Motor neuron (in vitro differentiated cells): ENCODE data around the gene ZNF318. TPM values are rescaled to one million over a fixed set of nuclear protein-coding genes. Genes with fewer than 3 reads are reported as not detected.
A peak's percentile ranks its signal among the peaks of the same experiment; 100 is the strongest.
"Not testable (repeated sequence)": the region's sequence is repeated elsewhere in the genome, so short reads cannot be mapped to it uniquely, and the experiment has no call there.

Source experiments
- ATAC-seq, 8 experiments: fragments of 200-7000 bp; cut with Tn5 transposase; replicated peaks in 6 of 8; 2 replicates each; pipeline ENCODE4 v1.8.0; 2021; ENCODE audit warnings: mild to moderate bottlenecking in 8 of 8, moderate library complexity in 8 of 8
- H3K27ac ChIP-seq, 2 donors: fragments of 250-450 bp; sonication (Bioruptor Pico); 2 replicates each; pipeline ENCODE4 v1.9.0; 2021; ENCODE audit warnings: antibody characterized with exemption in 2 of 2, mild to moderate bottlenecking in 2 of 2, moderate library complexity in 1 of 2
- H3K4me1 ChIP-seq, 2 donors: fragments of 250-450 bp; sonication (Bioruptor Pico); replicated peaks in 1 of 2; 2 replicates each; pipeline ENCODE4 v1.6.1; 2021; ENCODE audit warnings: antibody characterized with exemption in 2 of 2, mild to moderate bottlenecking in 2 of 2, moderate library complexity in 1 of 2
- H3K4me3 ChIP-seq, 5 donors: fragments of 250-450 bp; sonication (Bioruptor Pico); 2 replicates each; pipeline ENCODE4 v1.9.0; 2021; ENCODE audit warnings: antibody characterized with exemption in 5 of 5, mild to moderate bottlenecking in 5 of 5, moderate library complexity in 4 of 5
- WGBS, 10 experiments: fragments of 450-650 bp; shearing (Covaris generic); methylation state at CpG; one replicate each; pipeline ENCODE4 v1.0.0; 2022; 5-methylcytosine and 5-hydroxymethylcytosine counted together
- in situ Hi-C, 9 experiments: fragments of 400-800 bp; cut with MboI; loops; one replicate each; pipeline ENCODE4 v1.15.0; 2021; ENCODE audit warnings: low sequenced_read_pairs in 9 of 9, low pct_unique_long_range_greater_than_20kb in 2 of 9; ENCODE audit not compliant: unreplicated experiment in 9 of 9
- total RNA-seq, 8 experiments: library from RNA; unstranded; fragments of 300-600 nt; gene quantifications; 2 replicates each; pipeline versions ENCODE4 v1.2.3 to v1.2.4, GENCODE V29; 2022

The ZNF318 gene, protein sequence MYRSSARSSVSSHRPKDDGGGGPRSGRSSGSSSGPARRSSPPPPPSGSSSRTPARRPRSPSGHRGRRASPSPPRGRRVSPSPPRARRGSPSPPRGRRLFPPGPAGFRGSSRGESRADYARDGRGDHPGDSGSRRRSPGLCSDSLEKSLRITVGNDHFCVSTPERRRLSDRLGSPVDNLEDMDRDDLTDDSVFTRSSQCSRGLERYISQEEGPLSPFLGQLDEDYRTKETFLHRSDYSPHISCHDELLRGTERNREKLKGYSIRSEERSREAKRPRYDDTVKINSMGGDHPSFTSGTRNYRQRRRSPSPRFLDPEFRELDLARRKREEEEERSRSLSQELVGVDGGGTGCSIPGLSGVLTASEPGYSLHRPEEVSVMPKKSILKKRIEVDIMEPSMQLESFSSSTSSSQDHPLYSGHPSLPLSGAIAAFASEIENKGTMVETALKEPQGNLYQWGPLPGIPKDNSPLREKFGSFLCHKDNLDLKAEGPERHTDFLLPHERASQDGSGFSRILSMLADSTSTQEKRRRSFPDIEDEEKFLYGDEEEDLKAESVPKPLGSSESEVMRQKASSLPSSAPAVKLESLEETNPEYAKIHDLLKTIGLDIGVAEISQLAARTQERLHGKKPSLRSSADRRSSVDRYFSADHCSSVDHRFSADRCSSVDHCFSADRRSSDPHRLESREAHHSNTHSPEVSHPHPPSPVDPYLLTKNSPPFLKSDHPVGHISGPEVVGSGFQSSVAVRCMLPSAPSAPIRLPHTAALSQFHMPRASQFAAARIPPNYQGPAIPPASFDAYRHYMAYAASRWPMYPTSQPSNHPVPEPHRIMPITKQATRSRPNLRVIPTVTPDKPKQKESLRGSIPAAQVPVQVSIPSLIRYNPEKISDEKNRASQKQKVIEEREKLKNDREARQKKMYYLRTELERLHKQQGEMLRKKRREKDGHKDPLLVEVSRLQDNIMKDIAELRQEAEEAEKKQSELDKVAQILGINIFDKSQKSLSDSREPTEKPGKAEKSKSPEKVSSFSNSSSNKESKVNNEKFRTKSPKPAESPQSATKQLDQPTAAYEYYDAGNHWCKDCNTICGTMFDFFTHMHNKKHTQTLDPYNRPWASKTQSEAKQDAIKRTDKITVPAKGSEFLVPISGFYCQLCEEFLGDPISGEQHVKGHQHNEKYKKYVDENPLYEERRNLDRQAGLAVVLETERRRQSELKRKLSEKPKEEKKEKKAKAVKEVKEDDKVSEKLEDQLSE (N-terminal part only)
- 10 to 100 TPM in 7 of 8 experiments, 1 to 10 TPM in 1; 9.4 to 25.0 (median 14.7) TPM for total RNA-seq

DNA sequence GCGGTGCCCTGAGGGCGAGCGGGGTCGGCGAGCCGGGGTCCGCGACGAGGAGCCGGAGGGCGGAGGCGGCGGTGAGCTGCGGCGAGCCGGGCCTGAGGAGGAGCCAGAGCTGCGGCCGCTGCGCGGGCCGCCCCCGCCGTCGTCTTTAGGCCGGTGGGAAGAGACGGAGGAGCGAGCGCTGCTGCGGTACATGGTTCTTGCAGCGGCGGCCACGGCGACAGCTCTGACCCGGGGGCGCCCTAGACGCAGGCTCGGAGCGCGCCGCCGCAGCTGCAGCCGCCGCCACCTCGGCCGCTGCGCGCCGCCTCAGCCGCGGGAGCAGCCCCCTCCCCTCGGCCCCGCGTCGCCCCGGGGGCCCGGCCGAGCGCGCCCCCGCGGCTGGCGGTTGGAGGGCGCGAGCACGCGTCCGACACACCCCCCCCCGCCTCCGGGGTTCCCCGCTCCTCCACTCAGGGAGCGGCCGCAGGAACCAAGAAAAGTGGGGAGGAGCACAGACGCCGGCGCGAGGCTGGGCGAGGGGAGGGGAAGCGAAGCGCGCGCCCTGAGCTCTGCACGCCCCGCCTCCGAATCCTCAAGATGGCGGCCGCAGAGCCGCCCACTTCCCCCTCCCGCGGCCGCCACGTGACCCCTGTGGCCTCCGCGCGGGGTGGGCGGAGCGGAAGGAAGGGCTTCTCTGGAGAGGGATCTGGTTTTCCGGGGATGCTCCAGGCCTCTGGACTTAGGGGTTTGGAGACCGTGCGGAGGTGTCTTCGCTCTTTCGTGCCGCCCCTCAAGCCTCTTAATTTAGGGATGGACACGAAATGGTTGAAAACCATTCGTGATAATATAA is at the start of gene ZNF318:
Gene ZNF318, minus strand, starts transcription at position 474 of the 829 bp plus-strand sequence. Its CDS starts 282 bp downstream, at position 192.
- Histone ChIP-seq H3K27ac (peak within 1 kb of the TSS; percentile 88 to 94), H3K4me1 (peaks cover 7 to 11% of the 10 kb centered on the region in 2 donors), H3K4me3 (peak within 1 kb of the TSS; percentile 50 to 87 (median 68))
- in situ Hi-C loops = no loop called here
- WGBS, 10 experiments = 0% methylated on average over 1 to 5 of the region's 104 CpGs; no CpG with 5 or more reads in 8 of the 10 experiments
- peak; percentile 91 to 97 (median 92) for ATAC-seq

DNA sequence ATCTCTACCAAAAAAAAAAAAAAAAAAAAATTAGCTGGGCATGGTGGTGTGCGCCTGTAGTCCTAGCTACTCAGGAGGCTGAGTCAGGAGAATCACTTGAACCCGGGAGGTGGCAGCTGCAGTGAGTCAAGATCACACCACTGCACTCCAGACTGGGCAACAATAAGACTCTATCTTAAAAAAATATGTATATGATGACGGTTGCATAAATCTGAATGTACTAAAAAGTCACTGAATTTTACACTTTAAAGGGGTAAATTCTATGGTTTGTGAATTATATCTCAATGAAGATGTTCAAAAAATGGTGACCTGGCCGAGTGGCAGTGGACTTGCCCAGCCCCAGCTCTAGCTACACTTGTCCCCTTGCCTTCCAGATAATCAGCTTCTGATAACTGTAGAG is 47.5 kb upstream of the ZNF318 start:
- in situ Hi-C loops = no loop called here
- WGBS, 10 experiments = 14 to 97% (median 70%) methylated on average over 1 to 4 of the region's 4 CpGs
- H3K27ac ChIP-seq = no peak overlapping the region
- H3K4me1 ChIP-seq = no peaks in the 10 kb centered on the region
- H3K4me3 ChIP-seq = no peak overlapping the region
- ATAC-seq = no peak

DNA sequence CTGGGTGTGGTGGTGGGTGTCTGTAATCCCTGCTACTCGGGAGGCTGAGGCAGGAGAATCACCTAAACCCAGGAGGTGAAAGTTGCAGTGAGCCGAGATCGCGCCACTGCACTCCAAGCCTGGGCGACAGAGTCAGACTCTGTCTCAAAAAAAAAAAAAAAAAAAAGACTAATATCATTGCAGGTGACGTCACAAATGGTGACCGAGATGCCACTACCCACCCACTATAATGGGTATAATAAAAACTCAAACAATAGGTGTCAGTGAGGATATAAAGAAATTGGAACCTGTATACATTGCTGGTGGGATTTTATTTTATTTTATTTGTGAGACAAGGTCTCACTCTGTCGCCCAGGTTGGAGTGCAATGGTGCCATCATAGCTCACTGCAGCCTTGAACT is 45.8 kb upstream of the ZNF318 start:
- H3K27ac ChIP-seq, in situ Hi-C loops, H3K4me1 ChIP-seq, H3K4me3 ChIP-seq, ATAC-seq: not testable (repeated sequence)
- 20 to 94% (median 74%) methylated on average over 1 to 6 of the region's 8 CpGs; no CpG with 5 or more reads in 1 of the 10 experiments for WGBS, 10 experiments

DNA sequence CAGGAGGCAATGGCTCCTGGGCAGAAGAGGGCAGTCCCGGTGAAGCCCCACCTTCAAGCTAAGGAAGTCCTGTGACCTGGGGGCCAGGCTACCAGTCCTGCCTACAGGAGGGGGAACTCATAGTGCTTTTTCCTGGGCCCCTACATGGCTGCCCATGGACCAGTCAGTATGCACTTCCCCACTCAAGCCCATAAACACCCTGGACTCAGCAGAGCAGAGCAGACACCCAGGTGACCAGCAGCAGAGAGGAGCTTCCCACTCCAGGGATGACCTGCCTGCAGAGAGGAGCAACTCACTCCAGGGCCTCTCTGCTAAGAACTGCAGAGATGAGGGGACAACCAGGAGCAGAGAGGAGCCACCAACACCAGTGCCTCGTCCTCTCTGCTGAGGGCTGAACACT is 43.6 kb upstream of the ZNF318 start:
- Histone ChIP-seq H3K27ac (no peak overlapping the region), H3K4me1 (no peaks in the 10 kb centered on the region), H3K4me3 (no peak overlapping the region)
- in situ Hi-C loops = no loop called here
- WGBS, 10 experiments = 0 to 80% (median 60%) methylated on average over 1 of the region's 2 CpGs; no CpG with 5 or more reads in 5 of the 10 experiments
- no peak for ATAC-seq

DNA sequence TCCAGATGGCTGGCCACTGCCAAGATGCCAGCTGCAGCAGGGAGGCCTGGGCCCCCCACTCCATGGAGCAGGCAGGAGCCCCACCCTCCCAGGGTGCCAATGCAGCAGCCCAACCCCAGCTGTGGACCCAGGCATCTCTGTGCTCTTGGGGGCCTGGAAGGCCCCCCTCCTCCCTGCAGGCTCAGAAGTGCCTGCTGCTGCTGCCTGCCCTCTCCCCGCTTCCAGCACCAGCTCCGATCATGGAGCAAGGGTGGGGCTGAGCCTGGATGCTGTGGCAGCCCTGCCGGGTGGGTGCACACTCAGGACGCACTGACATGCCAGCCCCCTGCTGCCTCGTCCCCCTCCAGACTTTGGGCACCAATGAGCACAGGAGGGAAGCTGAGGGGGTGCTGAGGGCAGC is 43.1 kb upstream of the ZNF318 start:
- ATAC-seq = no peak
- Histone ChIP-seq H3K4me1 (no peaks in the 10 kb centered on the region), H3K27ac (no peak overlapping the region), H3K4me3 (no peak overlapping the region)
- WGBS, 10 experiments = 80% methylated on average over 1 of the region's 5 CpGs; no CpG with 5 or more reads in 9 of the 10 experiments
- in situ Hi-C loops = no loop called here

DNA sequence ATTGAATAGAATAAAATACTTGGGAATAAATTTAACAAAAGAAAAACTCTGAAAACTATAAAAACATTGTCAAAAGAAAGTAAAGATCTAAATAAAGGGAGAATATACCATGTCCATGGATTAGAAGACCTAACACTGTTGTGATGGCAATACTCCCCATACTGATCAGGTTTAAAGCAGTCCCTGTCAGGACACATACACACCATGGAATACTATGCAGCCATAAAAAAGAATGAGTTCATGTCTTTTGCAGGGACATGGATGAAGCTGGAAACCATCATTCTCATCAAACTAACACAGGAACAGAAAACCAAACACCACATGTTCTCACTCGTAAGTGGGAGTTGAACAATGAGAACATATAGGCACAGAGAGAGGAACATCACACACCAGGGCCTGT is 41.3 kb upstream of the ZNF318 start:
- 80 to 100% methylated on average over 1 of the region's 1 CpG; no CpG with 5 or more reads in 8 of the 10 experiments for WGBS, 10 experiments
- H3K4me1 ChIP-seq, in situ Hi-C loops, ATAC-seq, H3K27ac ChIP-seq, H3K4me3 ChIP-seq: not testable (repeated sequence)

DNA sequence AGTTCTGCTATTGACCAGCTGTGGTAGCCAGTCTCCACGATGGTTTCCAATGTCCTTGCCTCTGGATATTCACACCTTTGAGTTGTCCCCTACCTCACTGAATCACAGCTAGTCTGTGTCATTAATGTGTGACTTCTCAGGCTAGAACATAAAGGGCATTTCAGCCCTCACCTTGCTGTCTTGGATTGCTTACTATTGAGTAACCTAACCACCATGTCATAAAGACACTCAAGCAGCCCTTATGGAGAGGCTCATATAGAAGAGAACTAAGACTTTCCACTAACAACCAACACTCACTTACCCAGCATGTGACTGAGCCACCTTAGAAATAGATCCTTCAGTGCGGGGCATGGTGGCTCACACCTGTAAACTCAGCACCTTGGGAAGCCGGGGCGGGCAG is 38.8 kb upstream of the ZNF318 start:
- 31 to 100% (median 71%) methylated on average over 1 to 4 of the region's 4 CpGs; no CpG with 5 or more reads in 1 of the 10 experiments for WGBS, 10 experiments
- in situ Hi-C loops = no loop called here
- no peak overlapping the region for H3K27ac ChIP-seq
- ATAC-seq = no peak
- no peak overlapping the region for H3K4me3 ChIP-seq
- no peaks in the 10 kb centered on the region for H3K4me1 ChIP-seq

DNA sequence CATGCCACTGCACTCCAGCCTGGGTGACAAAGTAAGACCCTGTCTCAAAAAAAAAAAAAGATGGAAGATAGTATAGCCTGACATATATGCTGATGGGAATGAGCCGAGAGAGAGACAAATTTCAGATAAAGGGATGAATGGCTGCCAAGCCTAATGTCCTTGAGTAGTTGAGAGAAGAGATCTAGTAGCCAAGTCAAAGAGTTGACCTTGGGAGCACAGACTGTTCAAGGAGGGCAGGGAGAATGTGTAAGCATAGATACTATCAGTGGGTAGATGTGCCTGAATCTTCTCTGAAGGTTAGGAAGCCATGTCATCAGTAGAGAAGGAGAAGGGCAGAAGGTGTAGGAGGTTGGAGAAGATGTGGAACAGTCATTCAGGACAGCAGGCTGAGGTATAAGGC is 37.8 kb upstream of the ZNF318 start:
- in situ Hi-C loops = no loop called here
- WGBS, 10 experiments = 80 to 91% (median 87%) methylated on average over 1 of the region's 1 CpG; no CpG with 5 or more reads in 6 of the 10 experiments
- no peak for ATAC-seq
- no peaks in the 10 kb centered on the region for H3K4me1 ChIP-seq
- no peak overlapping the region for H3K4me3 ChIP-seq
- no peak overlapping the region for H3K27ac ChIP-seq

DNA sequence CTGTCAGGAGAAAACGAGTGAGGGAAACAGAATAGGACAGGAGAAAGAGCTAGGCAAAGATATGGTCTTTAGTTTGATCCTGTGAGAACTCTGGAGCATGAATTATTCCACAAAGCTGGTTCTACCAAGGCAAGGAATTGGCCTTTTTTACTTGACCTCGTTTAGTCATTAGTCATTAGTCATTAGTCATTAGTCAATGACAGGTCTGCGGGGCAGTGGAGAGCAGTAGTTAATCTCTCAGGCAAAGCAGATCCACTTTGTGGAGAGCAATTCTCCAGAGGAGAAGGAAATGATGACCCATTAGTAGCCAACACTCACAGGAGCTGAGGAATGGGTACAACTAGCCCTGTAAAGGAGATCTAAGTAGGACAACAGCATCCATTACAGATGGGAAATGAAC is 35.9 kb upstream of the ZNF318 start:
- 0 to 44% (median 36%) methylated on average over 1 to 3 of the region's 3 CpGs; no CpG with 5 or more reads in 1 of the 10 experiments for WGBS, 10 experiments
- no peak overlapping the region for H3K4me3 ChIP-seq
- in situ Hi-C loops = no loop called here
- no peak overlapping the region for H3K27ac ChIP-seq
- H3K4me1 ChIP-seq = no peaks in the 10 kb centered on the region
- peak in 1 of 8 experiments; percentile 32 for ATAC-seq

DNA sequence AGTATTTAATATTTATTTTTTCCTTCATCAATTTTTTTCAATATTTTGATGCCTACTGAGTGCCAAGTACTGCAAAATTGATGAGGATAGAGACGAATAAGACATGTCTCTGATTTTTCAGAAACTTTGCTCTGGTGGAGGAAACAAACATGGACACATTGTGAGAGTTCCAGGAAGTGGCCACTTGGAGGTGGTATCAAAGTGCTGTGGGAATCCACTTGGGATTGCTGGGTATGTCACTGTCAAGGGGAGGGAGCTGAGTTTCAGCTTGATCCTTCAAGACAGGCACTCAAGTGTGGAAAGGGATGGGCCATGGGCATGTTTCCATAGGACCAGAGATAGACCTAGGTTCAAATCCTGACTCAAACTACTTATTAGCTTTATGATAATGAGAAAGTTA is 33.4 kb upstream of the ZNF318 start:
- no peak overlapping the region for H3K27ac ChIP-seq
- in situ Hi-C loops = no loop called here
- peak in 2 of 8 experiments; percentile 51 for ATAC-seq
- H3K4me1 ChIP-seq = no peaks in the 10 kb centered on the region
- H3K4me3 ChIP-seq = no peak overlapping the region
- 17 to 75% (median 55%) methylated on average over 1 of the region's 1 CpG; no CpG with 5 or more reads in 3 of the 10 experiments for WGBS, 10 experiments

DNA sequence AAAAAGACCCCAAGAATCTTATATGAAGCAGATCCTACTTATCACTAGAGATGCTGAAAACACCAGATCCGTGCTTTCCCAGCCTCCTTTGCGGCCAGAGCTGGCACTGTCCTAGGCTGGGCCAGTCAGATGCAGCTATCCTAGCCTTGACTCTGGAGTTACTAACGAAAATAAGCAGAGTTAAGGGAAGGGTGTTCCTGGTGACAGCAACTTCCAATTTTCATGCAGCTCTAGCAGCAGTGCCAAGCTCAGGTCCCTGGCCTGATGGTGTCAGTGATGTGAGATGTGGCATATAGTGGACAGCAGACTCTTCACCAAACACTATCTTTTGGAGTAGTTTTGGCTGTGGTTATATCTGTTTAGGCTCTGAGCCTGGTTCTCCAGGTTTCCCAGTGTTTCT is 32.3 kb upstream of the ZNF318 start:
- Histone ChIP-seq H3K4me3 (no peak overlapping the region), H3K4me1 (no peaks in the 10 kb centered on the region), H3K27ac (no peak overlapping the region)
- 0 to 92% (median 60%) methylated on average over 1 to 2 of the region's 3 CpGs; no CpG with 5 or more reads in 7 of the 10 experiments for WGBS, 10 experiments
- no peak for ATAC-seq
- in situ Hi-C loops = no loop called here
